Renal cortex interstitium (tissue), 11 donors: ENCODE results near the gene TNNI3K. TPM values are rescaled to one million over a fixed set of nuclear protein-coding genes. Genes with fewer than 3 reads are reported as not detected.

Experiments
- DNase-seq, 11 donors: peaks; one replicate each; pipeline ENCODE4 v3.0.0-alpha.2; 2013; ENCODE audit warnings: low read depth in 9 of 11, low spot score in 4 of 11; ENCODE audit errors: extremely low read depth in 1 of 11
- polyA plus RNA-seq, 3 donors: library from polyadenylated mRNA; unstranded; fragments of 120-200 nt; gene quantifications; one replicate each; pipeline ENCODE4 v1.2.1, GENCODE V29; 2013; ENCODE audit not compliant: insufficient read length in 3 of 3

Gene TNNI3K
- polyA plus RNA-seq, 3 donors, result 1.1 to 2.7 (median 1.5) TPM

- no peak for DNase-seq
These were observed 355.1 kb downstream of the TNNI3K start for GRCh38 chr1:74590288-74590687.

GRCh38 chr1:74591949-74592348, 356.8 kb downstream of the TNNI3K start:
- no peak for DNase-seq

- no peak for DNase-seq
These were observed 357.6 kb downstream of the TNNI3K start for GRCh38 chr1:74592580-74593355.

Other genes with a start within 250 kb of the TNNI3K start
- gene LRRIQ3, start 37.2 kb upstream of the TNNI3K start, polyA plus RNA-seq, result 1 to 10 TPM; 2.0 to 5.4 (median 2.8) TPM
- 10 to 100 TPM; 22.4 to 33.3 (median 25.2) TPM for gene FPGT, start 37.1 kb upstream of the TNNI3K start, polyA plus RNA-seq